ENCODE results near the gene LIN52. TPM values are rescaled to one million over a fixed set of nuclear protein-coding genes. Genes with fewer than 3 reads are reported as not detected.
A peak's percentile ranks its signal among the peaks of the same experiment; 100 is the strongest.

The LIN52 gene
- total RNA-seq, 1 experiment from 2014 or later, result 11.0 TPM

GRCh38 chr14:74244115-74244514, 159.4 kb downstream of the LIN52 start:
- peaks cover 91% of the 10 kb centered on the region for H3K27me3 Mint-ChIP-seq (ENCODE audit: low read depth)
- H3K4me1 Mint-ChIP-seq, result peaks cover 35 to 66% of the 10 kb centered on the region in 2 experiments
- WGBS (ENCODE audit: extremely low coverage, insufficient read length, low lambda C conversion rate), result no CpG with 5 or more reads among the region's 3 CpGs

More at GRCh38 chr14:74244115-74244514, 159.4 kb downstream of the LIN52 start:
- H3K14ac ChIP-seq (ENCODE audit: insufficient read depth, low read length), result no peak overlapping the region
- peak; percentile 55 for DNase-seq
- H2AFZ ChIP-seq (ENCODE audit: low read length), result no peak overlapping the region
- H3K27ac ChIP-seq (ENCODE audit: insufficient read length, low read depth, low read length), result no peak overlapping the region
- no peak overlapping the region for H3K4ac ChIP-seq (ENCODE audit: low read depth, low read length)
- H2BK20ac ChIP-seq (ENCODE audit: low read depth, low read length, poor library complexity, severe bottlenecking), result no peak overlapping the region
- H4K5ac ChIP-seq (ENCODE audit: insufficient read length, low read depth, low read length), result no peak overlapping the region
- no peak overlapping the region for H4K91ac ChIP-seq (ENCODE audit: insufficient read length, low read depth, low read length)
- H3K4me3 Mint-ChIP-seq, result peak overlapping the region in 1 of 2 experiments; percentile 8; a peak in 1 of 5 replicates
- TF ChIP-seq CTCF (conservative IDR thresholded peaks at IDR 0.05), result peak; percentile 59
- H2AK5ac ChIP-seq (ENCODE audit: insufficient read length, low read length), result no peak overlapping the region
- peaks cover 47% of the 10 kb centered on the region for H3K27me3 ChIP-seq (ENCODE audit: insufficient read depth, low read length)
- no peak overlapping the region for H2BK5ac ChIP-seq (ENCODE audit: insufficient read length, low read length)
- no peak overlapping the region for H3T11ph ChIP-seq (ENCODE audit: low read length)
- H3K79me1 ChIP-seq (ENCODE audit: insufficient read depth, low read depth, low read length, poor library complexity, severe bottlenecking), result no peaks in the 10 kb centered on the region
- no peaks in the 10 kb centered on the region; a peak in 2 of 5 replicates for H3K9me3 Mint-ChIP-seq
- H3K9ac ChIP-seq (ENCODE audit: extremely low read depth, insufficient read length, low read length), result no peak overlapping the region
- H3K79me2 ChIP-seq (ENCODE audit: insufficient read depth, low read length), result no peaks in the 10 kb centered on the region
- H3K36me3 Mint-ChIP-seq (ENCODE audit: insufficient read depth in 1 of 3, low read depth in 3 of 3), result no peaks in the 10 kb centered on the region; a peak in 1 of 7 replicates
- peaks cover 21% of the 10 kb centered on the region for H3K23me2 ChIP-seq (ENCODE audit: insufficient read length, low read depth, low read length, poor library complexity, severe bottlenecking)
- no peak overlapping the region for H3K4me2 ChIP-seq (ENCODE audit: insufficient read depth, insufficient read length, low read length)
- no peak overlapping the region for H2BK120ac ChIP-seq (ENCODE audit: low read depth, low read length, poor library complexity, severe bottlenecking)
- no peaks in the 10 kb centered on the region for H3K9me3 ChIP-seq (ENCODE audit: control insufficient read depth, low read depth, low read length)
- H2BK12ac ChIP-seq (ENCODE audit: insufficient read length, low read depth, low read length), result no peak overlapping the region
- no peak overlapping the region for H4K8ac ChIP-seq (replicated peaks; ENCODE audit: insufficient read length, low read depth, low read length)
- H3K18ac ChIP-seq (ENCODE audit: insufficient read length, low read depth, low read length), result no peak overlapping the region
- no peak overlapping the region for H2BK15ac ChIP-seq (ENCODE audit: low read depth, low read length)
- no peak overlapping the region for H3K27ac Mint-ChIP-seq
- H4K20me1 ChIP-seq (ENCODE audit: control insufficient read depth, insufficient read depth, insufficient read length), result no peaks in the 10 kb centered on the region
- no peak overlapping the region for H3K56ac ChIP-seq (ENCODE audit: insufficient read length, low read depth, low read length)
- H3K23ac ChIP-seq (ENCODE audit: insufficient read length, low read depth, low read length), result no peak overlapping the region
- peaks cover 6% of the 10 kb centered on the region; the same call in 1 of the 2 replicates for H3K4me1 ChIP-seq (ENCODE audit: insufficient read depth, low read length)

Data from H9 (cell line).